HG02973 (cell line): ENCODE results near the gene SIRPA.
"Not testable (repeated sequence)": the region's sequence is repeated elsewhere in the genome, so short reads cannot be mapped to it uniquely, and the experiment has no call there.

Source experiments
- ATAC-seq: cut with Tn5 transposase; IDR thresholded peaks from one replicate; pipeline ENCODE4 v1.9.1; 2021; ENCODE audit warnings: moderate library complexity; ENCODE audit not compliant: unreplicated experiment

The SIRPA gene

DNA sequence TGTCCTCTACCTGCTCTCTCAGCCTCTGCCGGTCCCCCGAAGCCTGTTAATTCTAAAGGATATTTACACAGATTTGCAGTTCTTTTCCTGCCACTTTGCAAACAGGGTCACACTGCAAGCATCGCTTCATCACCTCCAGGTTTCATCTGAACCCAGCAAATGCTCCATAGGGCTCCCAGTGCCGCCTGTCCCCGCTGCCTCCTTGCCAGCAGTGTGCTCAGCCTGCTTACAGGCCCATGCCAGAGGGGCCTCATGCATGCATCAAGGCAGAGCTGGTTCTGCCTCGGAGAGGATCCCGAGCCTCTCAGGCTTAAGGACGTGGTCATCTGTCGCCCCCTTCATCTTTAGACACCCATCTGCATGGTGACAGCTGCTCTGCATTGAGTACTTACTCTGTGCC lies 10.5 kb downstream of the SIRPA start:
- no peak for ATAC-seq

DNA sequence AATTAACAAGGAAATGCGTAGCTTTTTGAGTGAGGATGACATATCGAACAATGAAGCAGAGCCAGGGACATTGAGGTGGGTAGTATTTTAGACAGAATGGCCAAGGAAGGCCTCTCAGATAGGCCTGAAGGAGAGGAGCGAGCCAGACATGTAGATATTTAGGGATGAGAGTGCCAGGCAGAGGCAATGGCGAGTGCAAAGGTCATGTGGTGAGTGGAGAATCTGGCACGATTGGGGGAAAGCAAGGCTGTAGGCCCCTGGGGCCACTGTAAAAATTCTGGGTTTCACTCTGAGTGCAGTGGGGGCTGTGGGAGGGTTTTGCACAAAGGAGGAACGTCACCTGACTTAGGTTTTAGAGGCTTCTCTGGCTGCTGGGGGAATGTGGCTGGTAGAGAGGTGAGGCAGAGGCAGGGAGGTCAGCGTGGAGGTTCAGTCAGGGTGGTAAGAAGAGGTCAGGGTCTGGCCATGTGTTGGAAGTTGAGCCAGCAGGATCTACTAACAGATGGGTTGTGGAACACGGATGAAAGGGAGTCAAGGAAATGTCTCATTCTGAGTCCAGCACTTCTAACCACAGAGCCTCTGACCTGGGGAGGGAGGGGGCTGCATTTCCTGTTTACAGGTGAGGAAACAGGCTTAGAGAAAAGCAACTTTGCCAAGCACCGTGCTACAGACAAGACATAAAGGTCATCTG lies 11.3 kb downstream of the SIRPA start:
- ATAC-seq = no peak

DNA sequence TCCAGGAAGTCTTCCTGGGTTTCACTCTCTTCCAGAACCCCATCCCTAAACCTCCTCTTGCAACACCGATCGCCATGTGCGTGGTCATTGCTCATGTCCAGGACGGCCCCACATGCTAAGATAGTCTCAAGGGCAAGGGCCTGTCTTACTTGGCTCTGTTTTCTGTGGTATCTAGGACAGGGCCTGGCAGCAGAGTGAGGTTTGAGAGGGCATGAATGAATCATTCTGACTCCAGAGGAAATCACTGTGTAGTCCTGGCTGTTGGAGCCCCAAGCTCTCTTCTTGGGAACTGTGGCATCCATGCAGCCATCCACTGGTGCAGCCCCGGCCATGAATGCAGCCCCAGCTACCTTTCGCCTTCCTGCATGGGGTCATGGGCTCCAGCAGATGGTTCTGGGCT lies 12.4 kb downstream of the SIRPA start:
- ATAC-seq = no peak

DNA sequence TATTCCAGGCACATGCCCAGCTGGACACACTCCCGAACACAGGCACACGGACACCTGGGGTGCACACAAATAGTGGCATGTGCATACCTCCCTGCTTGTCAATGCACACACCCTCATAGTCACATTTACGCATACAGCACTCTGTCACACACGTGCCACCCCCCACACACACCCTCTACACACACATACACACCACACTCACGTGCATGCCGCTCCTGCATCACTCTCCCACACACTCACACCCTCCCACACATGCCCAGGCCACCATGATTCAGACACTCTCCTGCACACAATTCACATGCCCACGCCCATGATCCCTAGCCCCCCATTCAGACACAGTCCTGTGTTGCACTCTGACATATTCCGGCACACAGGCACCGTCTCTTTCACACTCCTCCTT lies 13.0 kb downstream of the SIRPA start:
- ATAC-seq = no peak

DNA sequence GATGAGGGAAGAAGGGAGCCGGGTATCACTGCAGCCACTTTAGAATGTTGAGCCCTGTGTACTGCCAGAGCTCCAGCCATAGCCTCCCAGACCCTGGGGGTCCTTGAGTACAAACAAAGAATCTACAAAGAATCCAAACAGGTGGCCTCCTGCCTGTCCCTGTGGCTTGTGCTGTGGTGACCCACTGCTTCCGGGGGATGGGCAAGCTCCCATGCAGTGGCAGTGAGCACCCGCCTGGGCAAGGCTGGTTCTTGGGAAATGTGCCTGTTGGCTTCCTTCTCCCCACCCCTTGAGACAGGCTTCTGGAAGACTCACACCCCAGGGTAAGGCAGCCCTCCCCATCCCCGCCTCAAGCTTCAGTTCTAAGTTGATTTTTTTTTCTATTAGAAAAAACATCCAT lies 13.9 kb downstream of the SIRPA start:
- no peak for ATAC-seq

DNA sequence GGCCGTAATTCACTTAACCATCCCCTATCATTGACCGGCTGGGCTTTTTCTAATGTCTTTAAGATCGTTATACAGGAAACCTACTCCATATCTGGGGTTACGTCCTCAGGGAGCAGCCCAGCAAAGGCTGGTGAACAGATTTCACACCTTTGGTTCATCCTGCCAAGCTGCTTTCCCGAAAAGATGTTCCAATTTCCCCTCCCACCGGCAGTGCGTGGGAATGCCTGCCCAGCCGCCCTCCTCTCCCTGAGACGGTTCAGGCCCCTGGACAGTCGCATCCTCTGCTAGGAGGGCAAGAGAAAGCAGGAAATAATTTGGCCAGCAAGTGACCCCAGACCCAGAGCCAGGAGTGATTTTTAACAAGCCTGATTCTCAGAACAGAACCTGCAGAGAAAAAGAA lies 16.3 kb downstream of the SIRPA start:
- no peak for ATAC-seq

DNA sequence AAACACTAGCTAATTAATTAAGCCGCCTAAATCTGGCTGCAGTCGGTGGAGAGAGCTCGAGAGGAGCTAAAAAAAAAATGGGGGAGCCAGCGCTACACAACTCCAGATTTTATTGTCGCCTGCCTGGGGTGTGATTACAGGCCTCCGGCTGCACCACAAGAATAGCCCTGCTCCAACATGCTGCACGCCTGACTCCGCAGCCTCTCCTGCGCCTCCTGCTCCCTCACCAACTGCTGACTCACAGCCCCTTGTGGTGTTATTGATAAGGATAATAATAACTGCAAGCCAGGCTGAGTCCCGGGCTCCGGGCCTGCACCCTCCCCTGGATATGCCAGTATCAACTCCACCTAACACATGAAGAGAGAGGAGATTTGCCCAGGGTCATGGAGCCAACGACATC lies 16.8 kb downstream of the SIRPA start:
- no peak for ATAC-seq

DNA sequence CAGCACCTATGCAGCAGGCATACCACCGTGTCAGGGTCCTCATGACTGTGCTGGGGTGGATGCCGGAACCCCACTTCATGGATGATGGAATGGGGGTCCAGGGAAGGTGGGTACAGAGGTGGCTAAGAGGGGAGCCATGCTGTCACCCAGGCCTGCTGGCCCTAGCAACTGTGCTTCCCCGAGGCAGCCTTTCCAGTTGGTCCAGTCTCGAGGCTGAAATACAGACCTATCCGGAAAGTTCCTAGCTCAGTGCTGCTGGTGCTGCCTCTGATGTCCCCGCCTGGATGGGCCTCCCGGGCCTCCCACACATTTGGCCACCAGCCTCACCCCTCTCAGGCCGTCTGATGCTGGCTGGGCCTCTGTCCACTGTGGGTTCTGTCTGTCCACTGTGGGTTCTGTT lies 17.4 kb downstream of the SIRPA start:
- ATAC-seq = no peak

DNA sequence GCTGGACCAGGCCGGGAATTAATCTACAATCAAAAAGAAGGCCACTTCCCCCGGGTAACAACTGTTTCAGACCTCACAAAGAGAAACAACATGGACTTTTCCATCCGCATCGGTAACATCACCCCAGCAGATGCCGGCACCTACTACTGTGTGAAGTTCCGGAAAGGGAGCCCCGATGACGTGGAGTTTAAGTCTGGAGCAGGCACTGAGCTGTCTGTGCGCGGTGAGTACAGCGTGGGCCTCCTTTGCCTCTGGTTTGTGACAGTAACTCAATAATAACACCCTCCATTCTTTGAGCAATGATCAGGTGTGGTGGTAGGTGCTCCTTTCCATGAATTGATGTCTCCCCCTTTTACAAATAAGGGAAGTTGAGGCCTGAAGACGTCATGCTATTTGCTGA lies 20.0 kb downstream of the SIRPA start:
- not testable (repeated sequence) for ATAC-seq

DNA sequence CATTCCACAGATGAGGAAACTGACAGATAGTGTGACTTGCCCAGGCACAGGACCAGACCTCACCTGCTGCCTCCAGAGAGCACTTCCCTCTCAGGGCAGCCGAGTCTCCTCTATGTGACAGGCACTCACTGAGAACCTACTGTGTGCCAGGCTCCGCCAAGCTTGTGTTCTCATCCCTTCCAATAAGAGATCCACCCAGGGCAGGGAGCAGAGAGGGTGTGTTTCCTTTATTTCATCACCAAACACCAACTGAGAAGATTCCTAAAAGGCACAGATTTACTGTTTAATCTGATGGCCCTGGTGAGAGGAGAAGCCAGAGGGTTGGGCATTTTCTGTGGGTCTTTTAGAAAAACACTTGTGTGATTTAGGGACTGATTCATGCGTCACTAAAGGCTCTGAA lies 20.5 kb downstream of the SIRPA start:
- ATAC-seq = no peak

DNA sequence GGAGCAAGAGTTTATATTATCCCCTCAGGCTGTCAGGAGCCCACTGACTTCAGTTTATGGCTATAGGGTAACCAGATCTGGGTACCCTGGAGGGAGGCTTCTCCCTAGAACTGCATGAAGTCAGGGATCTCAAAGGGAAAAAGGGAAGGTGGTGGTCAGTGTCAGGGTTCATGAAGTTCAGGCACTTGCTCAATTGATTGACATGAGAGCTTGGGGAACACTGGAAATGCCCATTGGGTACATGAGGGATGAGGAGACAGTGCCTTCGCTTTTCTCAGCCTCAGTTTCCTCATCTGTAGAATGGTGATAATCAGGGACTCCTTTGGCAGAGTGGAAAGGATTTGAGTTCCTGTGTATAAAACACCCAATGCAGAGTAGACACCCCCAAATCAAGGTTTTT lies 22.6 kb downstream of the SIRPA start:
- no peak for ATAC-seq

DNA sequence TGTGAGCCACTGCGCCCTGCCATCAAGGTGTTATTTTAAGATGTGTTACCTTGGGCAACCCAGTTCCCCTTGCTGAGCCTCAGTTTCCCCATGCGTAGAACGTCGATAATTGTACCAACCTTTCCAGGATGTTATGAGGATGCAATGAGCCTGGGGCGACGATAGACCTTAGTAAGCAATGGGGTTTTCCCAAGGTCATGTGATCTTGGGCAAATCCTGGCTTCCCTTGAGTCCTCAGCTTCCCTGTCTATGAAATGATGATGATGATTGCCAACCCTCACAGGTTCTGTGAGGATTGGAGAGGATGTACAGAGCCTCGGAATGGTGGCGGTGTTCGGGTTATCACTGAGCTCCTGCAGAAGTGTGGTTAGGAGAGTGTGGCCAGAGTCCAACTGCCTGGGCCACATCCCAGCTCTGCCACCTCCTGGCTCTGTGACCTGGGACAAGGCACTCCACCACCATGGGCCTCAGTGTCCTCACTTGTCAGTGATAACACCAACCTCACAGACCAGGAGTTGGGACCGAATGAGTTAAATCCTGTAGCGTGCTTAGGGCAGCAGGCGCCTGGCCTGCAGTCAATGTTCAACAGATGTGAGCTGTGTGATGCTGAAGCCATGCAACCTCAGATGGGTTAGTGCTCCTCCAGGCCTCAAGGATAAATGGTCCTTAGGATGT lies 23.4 kb downstream of the SIRPA start:
- ATAC-seq = no peak

DNA sequence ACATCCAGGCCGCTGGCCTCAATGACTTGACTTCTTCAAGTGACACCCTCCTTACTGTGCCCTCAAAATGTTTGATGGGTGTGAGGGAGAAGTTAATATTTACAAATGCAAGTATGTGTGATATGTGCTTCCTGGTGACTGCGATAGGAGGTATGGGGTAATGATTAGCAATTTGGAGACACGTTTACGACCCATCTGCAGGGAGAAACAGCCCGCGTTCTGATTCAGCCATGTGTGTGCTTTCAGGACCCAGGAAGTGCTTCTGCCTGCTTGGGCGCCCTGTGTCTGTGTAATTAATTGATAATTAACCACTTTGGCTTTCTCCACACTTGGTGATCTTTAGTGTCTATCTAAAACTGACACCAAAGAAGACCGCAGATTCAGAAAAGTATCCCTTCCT lies 25.0 kb downstream of the SIRPA start:
- ATAC-seq = no peak

DNA sequence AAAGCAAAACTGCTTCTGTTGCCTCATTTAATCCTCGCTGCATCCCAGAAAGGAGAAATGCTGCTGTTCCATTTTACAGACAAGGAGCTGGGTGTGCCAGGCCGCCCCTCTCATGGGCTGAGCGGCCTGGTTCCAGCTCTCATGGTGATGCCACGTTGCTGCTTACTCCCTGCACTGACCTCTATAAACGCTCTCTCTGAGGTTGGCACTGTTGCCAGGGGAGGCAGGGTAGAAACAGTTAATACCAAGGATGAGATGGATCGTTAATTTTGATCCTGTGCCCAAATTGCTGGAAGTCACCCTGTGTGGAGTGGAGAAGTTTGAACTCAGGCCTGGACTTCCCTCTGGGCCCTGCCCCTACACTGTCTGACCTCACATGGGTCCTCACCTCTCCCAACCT lies 25.6 kb downstream of the SIRPA start:
- ATAC-seq = no peak

DNA sequence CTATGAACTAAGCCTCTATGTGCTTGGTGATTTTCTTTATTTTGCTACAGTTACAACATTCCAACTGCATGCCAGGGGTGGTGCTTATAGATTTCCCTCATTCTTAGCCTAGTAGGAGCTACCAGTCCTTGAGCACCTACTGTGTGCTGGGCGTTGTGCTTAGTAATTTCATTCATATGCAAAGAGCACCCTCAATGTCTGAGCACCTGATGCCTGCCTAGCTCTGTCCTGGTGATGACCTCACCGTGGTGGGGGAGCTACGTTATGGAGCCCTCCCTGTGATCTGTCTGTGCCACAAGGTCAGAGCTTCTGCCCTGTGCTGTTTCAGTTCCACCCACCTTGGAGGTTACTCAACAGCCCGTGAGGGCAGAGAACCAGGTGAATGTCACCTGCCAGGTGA lies 26.8 kb downstream of the SIRPA start:
- ATAC-seq = not testable (repeated sequence)

DNA sequence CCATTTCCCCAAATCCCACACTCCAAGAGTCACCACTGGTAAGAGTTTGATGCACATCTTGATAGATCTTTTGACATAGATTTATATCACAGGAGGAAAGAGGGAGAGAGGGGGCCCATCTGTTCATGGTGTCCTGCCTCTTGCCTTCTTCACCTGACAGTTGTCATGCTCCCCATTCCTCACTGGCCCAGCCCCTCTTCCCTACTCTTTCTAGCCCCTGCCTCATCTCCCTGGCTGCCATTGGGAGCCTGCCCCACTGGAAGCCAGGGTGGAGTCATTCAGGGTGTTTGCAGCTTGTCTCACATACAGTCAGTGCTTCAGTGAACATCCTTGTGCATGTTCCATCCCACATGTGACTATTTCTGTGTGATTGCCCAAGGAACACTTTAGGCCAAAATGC lies 27.6 kb downstream of the SIRPA start:
- no peak for ATAC-seq

DNA sequence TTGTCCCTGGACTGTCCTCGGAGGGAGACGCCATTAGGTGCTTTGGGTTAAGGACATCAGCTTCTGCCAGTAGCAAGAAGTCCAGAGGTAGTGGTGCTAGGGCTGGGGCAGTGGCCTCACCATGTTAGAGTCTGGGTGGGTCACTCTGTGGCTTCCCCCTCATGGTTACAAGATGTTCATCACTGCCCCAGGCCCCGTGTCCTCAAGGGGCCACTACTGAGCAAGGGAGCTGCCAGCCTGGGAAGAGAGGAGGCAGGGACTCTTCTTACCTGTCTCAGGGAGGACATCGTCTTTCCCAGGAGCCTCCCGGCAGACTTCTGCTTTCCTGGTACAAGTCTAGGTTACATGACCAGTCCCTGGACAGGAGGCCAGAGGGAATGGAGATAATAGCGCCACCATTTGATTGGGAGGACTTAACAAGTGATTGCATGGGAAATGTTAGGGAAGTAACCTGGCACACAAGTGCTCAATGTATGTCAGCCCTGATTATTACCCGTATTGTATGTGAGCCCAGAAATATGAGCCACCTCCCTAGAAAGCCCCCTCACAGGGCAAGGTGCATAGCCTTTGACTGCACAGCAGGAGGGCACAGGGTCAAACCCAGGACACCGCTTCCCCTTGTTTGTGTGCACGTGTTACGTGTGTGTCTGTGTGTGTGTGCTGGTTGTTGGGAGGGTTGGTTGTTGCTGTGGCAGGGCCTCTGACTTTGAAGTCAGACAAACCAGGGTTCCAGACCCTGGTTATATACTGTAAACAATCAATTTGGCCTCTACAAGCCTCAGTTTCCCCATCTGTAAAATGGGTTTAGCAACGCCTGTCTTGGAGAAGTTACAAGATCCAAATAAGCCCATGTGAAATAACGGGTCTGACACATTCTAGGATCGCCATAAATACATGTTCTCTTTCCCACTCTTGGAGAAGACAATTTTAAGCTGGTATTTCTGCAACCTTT lies 30.0 kb downstream of the SIRPA start:
- ATAC-seq = no peak

DNA sequence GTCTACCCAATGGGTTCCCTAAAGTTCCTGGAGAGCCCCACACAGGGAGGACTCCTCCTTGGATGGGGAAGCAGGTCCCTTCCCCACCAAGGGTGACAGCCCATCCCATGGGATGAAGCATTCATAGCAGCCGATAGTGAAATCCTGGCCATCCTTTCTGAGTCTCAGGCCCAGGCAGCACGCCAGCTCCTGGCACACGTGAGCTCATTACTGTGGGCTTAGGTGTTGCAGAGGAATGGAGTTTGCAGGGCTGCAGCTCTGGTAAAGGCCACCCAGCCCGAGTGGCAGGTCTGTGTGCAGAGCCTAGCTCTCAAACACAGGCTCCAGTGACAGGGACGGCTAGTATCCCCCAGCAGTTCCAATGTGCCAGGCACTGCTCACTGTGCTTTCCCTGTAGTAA lies 31.0 kb downstream of the SIRPA start:
- no peak for ATAC-seq

DNA sequence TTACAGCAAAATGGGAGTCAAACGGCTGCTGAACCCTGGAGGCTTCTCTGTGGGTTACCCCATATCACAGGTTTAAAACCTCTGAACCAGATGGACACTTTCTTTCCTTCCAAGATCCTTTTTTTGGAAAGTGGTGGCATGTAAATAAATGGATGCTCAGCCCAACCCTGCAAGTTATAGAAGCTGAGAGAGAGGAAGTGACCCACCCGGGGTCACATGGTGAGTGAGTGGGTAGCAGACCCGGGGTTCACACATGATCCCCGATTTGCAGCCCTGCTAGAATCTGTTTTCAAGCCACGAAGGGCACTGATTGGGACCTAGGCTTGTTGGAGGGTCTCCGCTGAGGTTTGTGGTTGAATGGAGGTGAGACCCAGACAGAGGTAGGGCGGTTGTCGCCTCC lies 32.0 kb downstream of the SIRPA start:
- no peak for ATAC-seq

DNA sequence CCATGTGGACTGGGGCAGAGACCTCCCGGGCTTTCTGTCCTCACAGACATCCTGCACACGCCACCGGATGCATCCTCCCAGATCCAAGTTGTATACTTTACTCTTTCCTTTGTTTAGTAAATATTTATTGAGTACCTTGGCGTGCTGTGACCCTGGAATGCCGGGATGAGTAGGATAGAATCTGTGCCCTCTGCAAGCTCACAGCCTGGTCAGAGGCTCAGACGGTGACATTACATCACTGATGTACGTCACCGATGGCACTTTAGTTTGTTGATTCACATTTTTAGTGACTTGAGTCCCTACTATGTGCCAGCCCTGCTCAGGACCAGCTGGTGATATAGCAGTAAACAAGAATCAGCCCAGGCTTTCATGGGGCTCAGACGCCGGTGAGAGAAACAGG lies 32.9 kb downstream of the SIRPA start:
- ATAC-seq = no peak

DNA sequence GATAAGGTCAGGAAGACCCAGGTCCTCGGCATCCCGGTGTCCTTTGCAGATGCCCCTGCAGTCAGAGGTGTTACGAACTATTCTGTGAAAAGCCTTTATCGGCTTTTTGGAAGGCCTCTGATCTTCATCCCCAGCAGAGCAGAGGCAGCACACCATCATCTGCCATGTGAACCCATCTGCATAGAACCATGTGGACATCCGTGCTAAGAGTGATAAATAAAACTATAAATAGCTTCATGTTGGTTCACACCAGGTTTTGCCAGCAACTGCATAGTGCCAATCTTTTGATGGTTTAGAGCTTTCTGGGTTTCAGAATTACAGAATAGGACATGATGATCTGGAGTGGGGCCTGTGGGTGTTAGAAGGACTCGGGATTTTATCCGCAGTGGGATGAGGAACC lies 33.6 kb downstream of the SIRPA start:
- no peak for ATAC-seq

DNA sequence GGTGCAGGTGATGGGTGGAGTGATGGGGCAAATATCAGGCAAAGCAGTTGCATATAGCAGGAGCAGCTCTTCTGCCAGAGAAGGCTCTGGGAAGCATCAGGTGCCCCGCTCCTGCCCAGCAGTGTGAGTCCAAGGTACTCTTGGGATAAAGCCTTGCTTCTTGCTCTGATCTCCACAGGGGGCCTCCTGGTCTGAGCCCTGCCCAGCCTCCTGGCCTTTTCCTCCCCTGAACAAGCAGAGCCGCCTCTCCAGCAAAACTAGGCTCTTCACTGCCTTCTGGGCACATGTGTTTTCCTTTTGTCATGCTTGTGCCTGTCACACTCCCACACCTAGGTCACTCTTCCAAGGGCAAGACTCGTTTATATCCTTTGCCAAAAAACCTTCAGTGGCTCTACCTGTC lies 34.3 kb downstream of the SIRPA start:
- ATAC-seq = no peak
